ENCODE measurements around the gene NOX5. TPM values are rescaled to one million over a fixed set of nuclear protein-coding genes. Genes with fewer than 3 reads are reported as not detected.

The NOX5 gene
- total RNA-seq, 2 donors from 2014 or later = 0.05 to 0.17 TPM

DNA sequence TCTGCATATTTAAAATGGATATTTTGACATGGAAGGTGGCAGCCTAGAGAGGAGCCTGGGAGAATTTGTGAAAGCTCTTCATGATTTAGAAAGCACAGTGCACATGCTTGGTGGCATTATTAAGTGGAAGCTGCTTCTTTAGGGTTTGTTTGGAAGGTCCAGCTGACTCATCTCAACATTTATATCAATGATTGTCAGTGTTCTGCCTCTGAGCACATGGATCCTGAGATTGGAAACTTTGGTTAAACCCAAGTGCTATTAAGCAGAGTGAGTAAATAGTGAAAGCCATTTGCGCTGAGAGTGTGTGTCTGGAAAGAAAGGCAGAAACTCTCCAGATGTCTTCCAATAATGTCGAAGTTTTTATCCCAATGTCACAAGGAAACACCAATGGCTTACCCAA lies 7.4 kb downstream of the NOX5 start:
- no peaks in the 10 kb centered on the region for H3K4me1 ChIP-seq
- TF ChIP-seq CTCF (IDR thresholded peaks at IDR 0.05) = no peak

DNA sequence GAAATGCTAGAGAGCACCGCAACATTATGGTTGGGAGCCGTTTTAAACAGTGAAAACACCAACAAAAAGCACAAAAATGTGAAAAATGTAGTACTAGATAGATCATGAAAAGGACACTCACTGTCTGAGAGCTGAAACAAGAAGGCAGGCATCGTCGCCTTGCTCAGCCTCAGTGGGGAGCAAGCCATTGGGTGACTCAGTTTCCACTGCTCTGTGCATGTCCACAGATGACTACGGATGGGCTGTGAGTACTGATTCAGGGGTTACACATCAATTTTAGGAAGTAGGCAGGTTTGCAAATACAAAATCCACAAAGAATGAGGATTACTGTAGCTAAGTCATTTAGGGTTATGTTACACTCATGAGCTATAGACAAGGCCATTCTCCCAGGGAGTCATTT lies 10.8 kb downstream of the NOX5 start:
- no peaks in the 10 kb centered on the region for H3K4me1 ChIP-seq
- DNase-seq = no peak
- H3K9ac ChIP-seq (ENCODE audit: low read depth in 2 of 2, low read length in 2 of 2) = no peak overlapping the region

More for the DNA sequence above, 7.4 kb downstream of the NOX5 start:
- Histone ChIP-seq H3K36me3 (no peaks in the 10 kb centered on the region), H3K27ac (no peak overlapping the region), H3K27me3 (no peaks in the 10 kb centered on the region), H3K9ac (ENCODE audit: low read depth in 2 of 2, low read length in 2 of 2) (no peak overlapping the region), H3K9me3 (no peaks in the 10 kb centered on the region), H3K4me3 (no peak overlapping the region)
- intact Hi-C loops (cut with DNase I) = no loop called here
- no peak for DNase-seq

DNA sequence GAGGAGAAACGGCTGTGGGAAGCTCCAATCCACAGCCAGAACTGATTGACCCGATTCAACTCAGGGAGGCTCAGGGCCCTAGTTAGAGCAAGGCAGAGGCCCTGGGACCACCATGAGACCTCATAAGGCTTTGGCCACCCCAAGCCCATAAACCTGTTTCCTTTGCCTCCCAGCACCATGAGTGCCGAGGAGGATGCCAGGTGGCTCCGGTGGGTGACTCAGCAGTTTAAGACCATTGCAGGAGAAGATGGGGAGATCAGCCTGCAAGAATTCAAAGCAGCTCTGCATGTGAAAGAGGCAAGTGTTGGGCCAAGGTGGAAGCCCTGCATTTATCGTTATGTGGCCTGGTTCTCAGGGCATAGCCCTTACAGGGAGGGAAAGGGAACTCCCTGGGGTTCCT lies 11.9 kb downstream of the NOX5 start:
- no peak for TF ChIP-seq CTCF (IDR thresholded peaks at IDR 0.05)
- Histone ChIP-seq H3K36me3 (no peaks in the 10 kb centered on the region), H3K4me1 (no peaks in the 10 kb centered on the region), H3K9ac (ENCODE audit: low read depth in 2 of 2, low read length in 2 of 2) (no peak overlapping the region), H3K27ac (no peak overlapping the region), H3K4me3 (no peak overlapping the region), H3K27me3 (no peaks in the 10 kb centered on the region), H3K9me3 (no peaks in the 10 kb centered on the region)
- intact Hi-C loops (cut with DNase I) = no loop called here
- DNase-seq = no peak

More for the DNA sequence above, 10.8 kb downstream of the NOX5 start:
- Histone ChIP-seq H3K9me3 (no peaks in the 10 kb centered on the region), H3K27me3 (no peaks in the 10 kb centered on the region), H3K36me3 (no peaks in the 10 kb centered on the region), H3K27ac (no peak overlapping the region), H3K4me3 (no peak overlapping the region)
- no peak for TF ChIP-seq CTCF (IDR thresholded peaks at IDR 0.05)
- intact Hi-C loops (cut with DNase I) = no loop called here

- Histone ChIP-seq H3K27me3 (no peaks in the 10 kb centered on the region), H3K9ac (ENCODE audit: low read depth in 2 of 2, low read length in 2 of 2) (no peak overlapping the region), H3K36me3 (no peaks in the 10 kb centered on the region), H3K9me3 (no peaks in the 10 kb centered on the region), H3K27ac (no peak overlapping the region), H3K4me1 (no peaks in the 10 kb centered on the region), H3K4me3 (no peak overlapping the region)
- no peak for DNase-seq
- TF ChIP-seq CTCF (IDR thresholded peaks at IDR 0.05) = no peak
- intact Hi-C loops (cut with DNase I) = no loop called here
These were observed 13.6 kb downstream of the NOX5 start for GRCh38 chr15:69027976-69028518.

- intact Hi-C loops (cut with DNase I) = no loop called here
- Histone ChIP-seq H3K9ac (ENCODE audit: low read depth in 2 of 2, low read length in 2 of 2) (no peak overlapping the region), H3K27ac (no peak overlapping the region), H3K9me3 (no peaks in the 10 kb centered on the region), H3K4me3 (peak overlapping the region; percentile 25), H3K36me3 (no peaks in the 10 kb centered on the region), H3K27me3 (no peaks in the 10 kb centered on the region), H3K4me1 (no peaks in the 10 kb centered on the region)
- TF ChIP-seq CTCF (IDR thresholded peaks at IDR 0.05) = peak; percentile 41
- DNase-seq = peak; percentile 45
These were observed 16.8 kb downstream of the NOX5 start for GRCh38 chr15:69031013-69032001.

Data from colonic mucosa (tissue), 4 donors.